Medulla oblongata (tissue), 1 donor: ENCODE measurements around the gene AGXT.

Source experiments
- DNase-seq: peaks from one replicate; pipeline ENCODE4 v3.0.0-alpha.2; 2015; ENCODE audit errors: extremely low spot score

The AGXT gene

DNA sequence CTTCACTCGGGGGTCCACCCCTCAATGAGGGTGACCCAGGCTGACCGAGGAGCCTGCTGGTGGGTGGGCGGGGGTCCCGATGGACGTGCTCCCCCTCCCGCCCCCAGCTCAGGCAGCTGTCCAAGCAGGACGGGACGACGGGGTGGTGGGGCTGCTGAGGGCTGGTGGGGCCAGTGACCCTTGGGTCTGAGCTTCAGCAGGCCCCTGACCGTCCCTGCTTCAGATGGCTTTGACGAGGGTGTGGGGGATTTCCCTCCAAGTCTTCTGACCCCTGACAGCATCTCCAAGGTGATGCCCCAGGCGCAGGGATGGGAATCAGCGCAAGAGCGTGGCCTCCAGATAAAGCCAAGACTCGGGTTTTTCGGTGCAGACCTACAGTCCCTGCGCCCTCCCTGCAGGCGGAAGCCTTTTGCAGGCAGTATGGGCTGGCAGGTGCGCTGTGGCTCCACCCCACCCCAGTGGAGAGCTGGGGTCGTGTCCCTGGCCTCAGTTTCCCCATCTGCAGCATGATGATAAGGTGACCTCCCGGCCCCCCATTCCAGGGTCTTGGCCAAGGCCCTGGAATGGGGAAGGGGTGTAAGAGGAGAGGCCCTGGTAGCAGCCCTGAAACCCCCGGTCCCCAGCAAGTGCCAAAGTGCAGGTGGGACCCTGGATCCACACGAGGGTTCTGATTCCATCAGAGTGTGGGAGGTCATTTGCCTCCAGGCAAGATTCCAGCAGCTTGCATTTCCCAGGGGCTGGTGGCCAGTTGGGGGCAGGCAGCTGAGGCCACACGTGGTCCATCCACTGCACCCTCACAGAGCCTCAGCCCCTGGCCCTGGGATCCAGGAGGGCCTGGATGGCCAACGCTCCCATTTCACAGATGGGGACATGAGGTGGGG lies 46.3 kb downstream of the AGXT start:
- DNase-seq: no peak

DNA sequence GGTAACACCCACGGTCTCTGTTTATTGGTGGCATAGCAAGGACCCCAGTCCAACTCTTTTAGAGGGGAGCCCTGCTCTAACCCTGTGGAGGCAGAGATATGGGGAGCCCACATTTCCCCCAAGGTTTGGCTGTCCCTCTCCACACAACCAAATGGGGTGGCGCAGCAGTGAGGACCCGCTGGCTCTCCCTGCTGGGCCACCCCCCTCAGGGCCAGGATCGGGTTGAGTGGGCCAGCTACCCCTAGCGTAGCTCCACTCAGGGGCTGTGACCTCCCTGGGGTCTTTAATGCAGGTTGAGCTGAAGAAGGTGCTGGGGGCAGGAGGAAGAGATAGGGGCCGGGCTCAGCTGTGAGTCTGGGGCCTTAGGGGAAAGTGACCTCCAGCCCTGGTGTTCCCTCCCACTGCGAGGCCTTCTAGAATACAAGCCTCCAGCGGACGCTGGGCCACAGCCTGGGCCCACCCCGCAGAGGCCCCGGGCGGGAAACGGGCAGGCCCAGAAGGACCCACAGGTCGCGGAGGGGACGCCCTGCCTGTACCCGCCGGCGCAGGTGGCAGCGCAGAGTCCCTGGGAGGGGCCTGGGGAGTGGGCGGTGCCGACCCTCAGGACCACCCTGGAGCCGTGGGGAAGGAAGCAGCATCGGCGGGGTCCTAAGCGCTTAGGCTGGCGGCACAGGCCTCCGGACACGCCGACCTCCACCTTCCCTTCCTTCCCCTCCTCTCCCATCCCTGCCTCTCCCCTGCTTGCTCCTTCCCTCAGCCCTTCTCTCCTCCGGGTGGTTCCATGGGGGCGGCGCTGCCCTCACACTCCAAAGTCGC lies 47.1 kb downstream of the AGXT start:
- DNase-seq: no peak

DNA sequence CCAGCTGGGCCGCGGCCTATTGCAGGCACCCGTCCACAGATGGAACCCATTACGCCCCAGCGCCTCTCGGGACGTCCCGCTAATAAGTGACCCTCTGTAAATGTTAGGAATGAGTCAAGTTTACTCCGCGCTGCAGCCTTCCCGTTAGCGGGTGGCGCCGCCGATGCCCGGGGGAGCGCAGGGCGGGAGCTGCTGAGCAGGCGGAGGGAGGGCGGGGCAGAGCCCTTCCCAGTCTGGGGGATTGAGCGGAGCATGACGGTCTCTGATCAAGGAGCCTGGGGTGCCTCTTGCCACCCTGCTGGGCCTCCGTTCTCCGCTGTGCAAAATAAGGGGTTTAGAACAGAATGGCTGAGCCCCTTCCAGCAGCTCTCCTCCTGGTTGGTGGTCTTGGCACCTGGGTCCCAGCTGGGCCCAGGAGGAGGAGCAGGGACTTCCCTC lies 48.0 kb downstream of the AGXT start:
- DNase-seq: no peak

DNA sequence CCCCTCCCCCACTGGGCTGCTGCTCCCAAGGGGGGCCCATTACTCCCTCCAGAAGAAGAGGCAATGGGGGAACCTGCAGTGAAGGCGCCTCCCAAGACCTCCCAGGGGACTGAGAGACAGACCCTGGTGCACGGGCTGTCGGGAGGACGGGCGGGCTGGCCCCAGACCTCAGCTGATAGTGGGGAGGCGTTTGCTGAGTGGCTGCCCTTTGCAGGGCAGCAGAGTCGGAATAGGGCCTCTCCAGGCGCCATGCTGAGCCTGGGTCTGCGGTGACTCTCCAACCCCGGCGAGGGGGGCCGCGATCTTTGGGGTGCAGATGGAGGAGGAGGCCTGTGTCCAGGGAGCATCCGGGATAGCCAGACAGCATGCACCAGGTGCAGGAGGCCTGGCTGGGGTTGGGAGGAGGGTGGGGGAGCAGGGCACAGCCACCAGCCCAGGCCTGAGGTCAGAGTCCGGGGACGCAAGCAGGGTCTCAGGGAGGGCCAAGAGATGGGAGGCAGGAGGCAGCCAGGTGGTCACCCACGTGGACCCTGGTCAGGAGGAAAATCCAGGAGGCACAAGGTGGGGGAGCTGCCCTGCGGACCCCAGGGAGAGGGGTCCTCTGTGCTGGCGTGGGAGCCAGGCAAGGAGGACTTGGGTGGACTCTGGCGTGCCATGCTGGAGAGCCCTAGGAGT lies 48.5 kb downstream of the AGXT start:
- no peak for DNase-seq

DNA sequence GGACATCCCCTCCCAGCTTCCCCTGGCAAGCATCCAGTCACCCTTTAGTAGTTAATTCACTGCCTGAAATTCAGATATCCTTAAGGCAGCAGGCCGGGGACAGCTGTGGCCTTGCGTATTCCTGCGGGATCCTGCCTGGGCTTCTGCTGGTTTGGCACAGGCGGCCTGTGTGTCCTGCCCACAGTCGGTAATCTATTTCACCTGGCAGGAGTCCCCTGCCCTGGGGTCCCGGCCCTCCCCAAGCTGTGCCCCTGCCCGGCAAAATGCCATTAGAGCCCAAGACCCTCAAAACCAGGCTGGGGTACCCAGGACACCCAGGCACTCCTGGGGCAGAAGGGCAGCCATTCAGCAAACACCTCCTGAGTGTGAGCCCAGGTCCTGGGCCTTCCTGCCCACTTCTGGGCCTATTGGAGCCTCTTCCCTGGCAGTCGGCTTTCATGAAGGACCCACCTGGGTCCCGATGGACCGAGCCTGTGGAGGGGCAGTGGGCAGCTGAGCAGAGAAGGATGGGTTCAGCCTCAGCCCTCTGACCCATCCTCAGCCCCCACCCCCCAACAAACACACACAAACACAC lies 49.1 kb downstream of the AGXT start:
- DNase-seq: no peak

DNA sequence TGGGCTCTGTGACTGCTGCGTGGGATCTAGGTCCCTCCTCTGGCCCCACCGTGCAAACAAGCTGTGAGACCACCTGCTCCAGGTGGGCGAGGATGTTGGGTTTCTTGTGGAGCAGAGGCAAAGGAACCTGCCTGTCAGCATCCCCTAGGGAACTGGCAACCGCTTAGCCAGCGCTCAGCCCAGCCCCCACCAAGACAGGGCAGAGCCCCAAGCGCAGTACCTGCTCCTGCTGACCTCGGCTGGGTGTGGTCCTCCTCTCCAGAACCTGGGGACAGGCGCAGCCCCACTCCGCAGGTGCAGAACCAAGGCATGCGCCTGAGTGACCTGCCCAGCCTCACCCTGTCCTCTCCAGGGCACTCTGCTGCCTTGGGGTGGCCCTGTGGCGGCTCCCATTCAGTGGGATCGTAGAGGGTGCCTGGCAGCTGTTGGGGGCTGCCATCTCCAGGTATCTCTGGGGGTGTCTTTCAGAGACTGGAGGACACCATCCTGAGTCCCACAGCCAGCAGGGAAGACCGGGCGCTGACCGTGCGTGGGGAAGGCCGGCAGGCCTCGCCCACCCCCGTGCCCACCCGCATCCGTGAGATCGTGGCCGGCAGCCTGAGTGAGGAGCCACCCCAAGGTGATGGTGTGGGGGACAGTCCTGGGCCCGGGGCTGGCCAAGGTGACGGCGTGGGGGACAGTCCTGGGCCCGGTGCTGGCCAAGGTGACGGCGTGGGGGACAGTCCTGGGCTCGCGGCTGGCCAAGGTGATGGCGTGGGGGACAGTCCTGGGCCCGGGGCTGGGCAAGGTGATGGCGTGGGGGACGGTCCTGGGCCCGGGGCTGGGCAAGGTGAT lies 49.9 kb downstream of the AGXT start:
- no peak for DNase-seq

DNA sequence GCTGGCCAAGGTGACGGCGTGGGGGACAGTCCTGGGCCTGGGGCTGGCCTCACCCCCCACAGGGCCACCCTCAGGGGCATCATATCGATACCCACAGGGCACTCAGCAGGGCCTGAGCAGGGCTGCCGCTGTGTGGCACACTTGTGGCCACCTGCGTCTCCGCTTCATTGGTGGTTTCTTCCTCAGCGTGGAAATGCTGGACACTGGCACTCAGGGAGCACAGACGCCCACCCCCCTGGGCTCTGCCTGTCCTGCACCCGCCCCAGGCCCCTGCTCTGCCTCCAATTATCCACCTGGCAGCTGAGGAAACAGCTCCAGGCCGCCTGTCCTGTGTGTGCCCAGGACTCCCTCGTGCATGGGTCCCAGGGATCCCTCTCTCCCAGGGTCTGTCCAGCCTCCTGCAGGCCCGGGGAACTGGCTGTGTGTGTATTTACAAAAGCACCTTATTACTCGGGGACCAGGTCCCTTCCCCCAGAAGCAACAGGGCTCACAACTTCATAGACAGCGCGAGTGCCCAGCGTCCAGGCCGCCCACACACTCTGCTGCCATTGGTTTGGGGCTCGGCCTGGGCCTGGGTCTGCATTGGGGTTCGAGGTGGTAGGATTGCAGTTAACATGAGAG lies 50.6 kb downstream of the AGXT start:
- DNase-seq: no peak

DNA sequence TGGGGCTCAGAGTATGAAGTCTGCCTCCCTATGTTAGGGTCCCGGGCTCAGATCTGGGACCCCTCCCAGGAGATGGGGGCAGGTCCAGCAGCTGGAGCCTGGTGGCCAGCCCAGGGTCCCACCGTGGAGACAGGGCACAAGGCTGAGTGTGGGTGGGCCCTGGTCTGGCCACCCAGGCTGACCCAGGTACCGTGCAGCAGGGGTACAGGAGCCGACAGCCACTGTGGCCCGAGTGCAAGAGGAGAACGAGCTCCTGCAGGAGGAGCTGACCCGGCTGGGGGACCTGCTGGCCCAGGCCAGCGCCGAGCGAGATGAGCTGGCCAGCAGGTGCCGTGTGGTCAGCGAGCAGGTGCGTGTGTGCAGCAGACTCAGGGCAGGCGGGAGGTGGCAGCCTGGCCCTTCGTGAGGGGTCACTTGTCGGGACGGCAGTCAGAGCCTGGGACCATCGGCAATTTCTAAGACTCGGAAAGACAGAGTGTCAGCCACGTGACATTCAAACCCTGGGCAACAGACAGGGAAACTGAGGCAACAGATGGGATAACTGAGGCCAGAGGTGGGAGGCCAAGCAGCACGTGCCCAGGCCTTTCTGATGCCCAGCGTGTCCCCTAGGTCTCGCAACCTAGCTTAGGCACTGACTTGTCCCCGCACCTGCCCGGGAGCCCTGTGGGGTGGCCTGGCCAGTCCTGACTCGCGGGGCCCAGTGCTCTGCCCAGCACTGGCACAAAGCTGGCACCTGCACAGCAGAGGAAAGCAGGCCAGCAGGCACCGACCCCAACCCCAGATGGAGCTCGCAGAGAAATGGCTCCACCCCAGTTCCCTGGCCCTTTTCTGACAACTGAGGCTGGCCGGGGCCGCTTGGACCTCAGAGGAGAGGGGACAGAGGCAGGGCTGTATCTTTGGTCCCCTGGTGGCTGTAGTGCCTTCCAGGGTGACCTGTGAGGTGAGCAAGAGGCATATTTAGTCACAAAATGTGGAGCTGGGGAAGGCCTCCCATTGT lies 51.5 kb downstream of the AGXT start:
- no peak for DNase-seq

DNA sequence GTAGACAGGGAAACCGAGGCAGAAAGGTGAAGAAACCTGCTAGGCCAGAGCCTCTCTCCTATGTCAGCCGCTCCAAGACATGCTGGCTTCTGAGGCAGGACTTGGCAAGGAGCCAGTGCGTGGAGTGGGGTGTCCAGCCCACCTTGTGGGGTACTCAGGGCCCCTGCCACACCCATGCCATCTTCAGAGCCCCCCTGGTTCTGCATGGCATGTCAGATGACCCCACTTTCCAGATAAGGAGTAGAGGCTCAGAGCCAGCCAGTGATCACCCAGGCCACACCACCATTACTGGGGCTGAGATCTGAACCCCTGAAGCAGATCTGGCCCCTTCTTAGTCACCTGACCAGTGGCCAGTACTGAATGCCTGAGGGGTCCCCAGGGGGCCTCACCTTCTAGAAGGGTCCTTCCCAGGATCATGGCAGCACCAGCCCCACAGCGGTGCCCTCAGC lies 52.2 kb downstream of the AGXT start:
- no peak for DNase-seq

DNA sequence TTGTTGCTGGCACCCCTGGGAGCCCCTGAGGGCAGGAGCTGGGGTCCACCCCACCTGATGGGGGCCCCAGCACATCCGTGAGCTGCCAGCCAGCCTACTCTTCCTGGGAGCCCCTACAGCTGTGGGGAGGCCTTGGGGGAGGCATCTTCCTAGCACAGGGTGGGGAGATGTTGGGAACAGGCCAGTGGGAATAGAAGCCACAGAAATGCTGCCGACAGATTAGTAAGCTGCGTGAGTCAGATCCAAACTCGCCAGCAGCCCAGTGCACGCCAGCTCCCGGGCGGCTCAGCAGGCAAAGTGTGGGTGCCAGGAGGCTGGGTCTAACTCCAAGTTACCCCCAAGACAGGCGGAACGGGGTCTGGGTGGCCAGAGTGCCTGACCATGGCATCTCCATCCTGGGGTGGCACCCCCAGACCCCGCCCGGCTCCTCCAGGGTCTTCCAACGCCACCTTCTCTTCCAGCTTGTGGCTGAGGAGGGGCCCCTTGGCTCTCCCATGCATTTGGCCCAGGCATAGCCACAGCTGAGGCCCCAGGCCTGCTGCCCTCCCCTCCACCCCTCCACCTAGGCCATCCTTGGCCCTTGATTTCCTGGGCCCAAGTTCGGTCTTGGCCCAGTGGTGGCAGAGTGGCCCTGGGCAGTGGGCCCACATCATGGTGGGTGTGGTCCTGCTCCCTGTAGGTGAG lies 52.8 kb downstream of the AGXT start:
- no peak for DNase-seq

DNA sequence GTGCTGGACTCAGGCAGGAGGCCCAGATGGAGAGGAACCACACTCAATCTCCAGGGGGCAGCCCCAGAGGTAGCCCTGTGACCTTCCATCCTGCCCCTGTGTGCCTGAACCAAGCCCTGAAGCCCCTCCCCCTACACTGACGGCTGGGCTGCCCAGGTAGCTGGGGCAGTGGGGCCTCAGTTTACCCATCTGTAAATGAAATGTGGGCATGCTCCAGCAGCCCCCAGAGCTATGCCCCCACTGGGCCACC lies 53.3 kb downstream of the AGXT start:
- no peak for DNase-seq

DNA sequence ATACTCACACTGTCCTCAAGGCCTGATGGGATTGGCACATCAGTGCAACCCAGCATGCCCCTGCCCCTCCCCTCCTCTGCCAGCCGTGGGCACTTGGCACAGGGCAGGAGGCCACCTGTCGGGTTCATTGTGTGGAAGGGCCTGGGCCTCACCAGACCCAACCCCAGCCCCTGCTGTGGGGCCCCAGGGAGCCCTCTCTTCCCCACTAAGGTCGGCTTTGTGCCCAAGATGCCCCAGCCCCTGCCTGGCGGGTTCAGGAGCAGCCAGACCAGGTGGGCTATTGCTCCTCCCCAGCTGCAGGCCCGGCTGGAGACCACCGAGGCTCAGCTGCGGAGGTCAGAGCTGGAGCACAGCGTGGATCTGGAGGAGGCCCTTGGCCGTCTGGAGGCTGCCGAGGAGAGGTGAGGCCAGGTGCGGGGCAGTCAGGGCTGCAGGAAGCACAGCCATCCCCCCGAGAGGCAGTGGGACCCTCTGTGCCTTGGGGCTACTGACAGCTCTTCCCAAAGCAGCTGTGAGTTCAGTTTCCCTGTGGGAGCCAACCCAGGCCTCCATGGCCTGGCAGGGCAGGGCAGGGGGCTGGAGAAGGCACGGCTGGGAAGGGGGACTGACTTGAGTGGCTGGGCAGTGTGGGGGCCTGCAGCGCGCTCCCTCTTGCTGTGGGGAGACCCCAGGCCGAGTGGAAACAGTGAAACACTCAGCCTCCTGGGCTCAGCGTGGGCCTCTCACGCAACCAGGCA lies 53.8 kb downstream of the AGXT start:
- no peak for DNase-seq

DNA sequence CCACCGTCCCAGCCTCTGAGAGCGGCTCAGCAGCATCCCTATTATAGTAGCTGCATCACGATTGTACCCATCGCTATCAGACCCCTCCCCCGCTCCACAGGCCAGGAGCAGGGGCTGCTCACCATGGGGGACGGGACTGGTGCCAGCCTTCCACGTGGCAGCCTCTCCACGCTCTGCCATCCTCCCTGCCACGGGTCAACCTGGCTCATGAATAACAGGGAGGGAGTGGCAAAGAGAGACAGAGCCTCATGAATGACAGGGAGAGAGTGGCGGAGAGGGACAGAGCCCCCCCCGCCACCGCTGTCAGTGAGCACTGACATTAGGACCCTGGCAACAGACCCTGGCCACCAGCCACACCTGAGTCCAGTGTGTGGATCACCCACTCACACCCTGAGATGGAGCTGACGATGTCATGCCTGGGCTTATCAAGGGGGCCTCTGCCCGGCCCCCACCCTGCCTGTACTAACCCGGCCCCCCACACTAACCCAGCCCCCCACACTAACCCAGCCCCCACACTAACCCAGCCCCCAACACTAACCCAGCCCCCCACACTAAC lies 54.4 kb downstream of the AGXT start:
- no peak for DNase-seq

DNA sequence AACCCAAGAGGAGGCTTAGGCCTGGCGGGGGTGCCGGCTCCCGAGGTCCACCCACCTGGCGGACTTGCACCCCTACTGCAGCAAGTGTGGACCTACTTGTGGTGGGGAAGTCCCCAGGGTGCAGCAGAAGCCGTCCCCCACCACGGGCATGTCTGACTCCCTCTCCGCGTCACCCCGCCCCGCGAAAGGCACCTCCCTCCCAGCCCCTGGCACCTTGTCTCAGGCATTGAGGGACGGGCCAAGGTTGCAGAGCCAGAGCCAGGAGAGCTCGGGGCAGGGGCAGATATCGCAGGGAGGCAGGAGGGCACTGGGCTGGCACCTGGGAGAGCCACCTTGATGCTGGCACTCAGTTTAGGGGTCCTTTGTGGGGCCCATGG lies 56.6 kb downstream of the AGXT start:
- DNase-seq: no peak

DNA sequence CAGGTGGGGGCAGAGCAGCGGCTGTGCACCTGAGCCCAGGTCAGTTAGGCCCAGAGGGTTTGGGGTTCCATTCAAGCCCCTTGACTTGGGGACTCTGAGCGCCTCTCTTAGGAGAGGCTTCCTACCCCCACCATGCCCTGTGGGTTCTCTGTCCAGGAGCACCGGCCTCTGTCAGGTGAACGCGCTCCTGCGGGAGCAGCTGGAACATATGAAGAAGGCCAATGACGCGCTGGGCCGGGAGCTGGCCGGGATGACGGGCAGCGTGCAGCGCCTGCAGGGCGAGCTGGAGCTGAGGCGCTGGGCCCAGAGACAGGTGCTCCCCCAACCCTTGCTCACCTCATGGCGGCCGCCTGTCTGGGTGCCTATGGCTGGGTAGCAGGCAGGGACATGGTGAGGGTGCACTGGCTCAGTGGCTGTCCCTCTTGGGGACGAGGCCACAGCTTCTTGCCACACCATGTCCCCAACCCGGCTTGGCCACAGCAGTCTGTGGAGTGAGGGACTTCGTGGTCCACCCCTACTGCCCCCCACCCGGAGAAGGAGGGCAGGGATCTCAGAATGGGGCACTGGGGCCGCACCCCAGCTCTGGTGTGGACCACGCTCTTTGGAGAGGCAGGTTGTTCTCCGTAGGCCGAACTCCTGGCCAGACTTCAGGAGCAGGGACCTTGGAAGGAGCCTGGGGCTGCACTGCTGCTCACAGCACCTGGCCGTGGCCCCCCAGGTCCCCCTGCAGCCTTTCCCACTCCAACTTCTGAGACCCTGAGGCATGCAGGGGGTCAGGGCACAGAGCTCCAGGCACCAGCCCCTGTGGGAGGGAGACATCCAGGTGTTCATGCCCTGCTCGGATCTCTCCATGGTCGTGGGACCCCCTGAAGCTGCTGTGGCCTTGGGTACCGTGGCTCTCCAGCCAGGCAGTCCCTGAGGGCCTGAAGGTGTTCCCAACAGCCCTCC lies 57.2 kb downstream of the AGXT start:
- no peak for DNase-seq

DNA sequence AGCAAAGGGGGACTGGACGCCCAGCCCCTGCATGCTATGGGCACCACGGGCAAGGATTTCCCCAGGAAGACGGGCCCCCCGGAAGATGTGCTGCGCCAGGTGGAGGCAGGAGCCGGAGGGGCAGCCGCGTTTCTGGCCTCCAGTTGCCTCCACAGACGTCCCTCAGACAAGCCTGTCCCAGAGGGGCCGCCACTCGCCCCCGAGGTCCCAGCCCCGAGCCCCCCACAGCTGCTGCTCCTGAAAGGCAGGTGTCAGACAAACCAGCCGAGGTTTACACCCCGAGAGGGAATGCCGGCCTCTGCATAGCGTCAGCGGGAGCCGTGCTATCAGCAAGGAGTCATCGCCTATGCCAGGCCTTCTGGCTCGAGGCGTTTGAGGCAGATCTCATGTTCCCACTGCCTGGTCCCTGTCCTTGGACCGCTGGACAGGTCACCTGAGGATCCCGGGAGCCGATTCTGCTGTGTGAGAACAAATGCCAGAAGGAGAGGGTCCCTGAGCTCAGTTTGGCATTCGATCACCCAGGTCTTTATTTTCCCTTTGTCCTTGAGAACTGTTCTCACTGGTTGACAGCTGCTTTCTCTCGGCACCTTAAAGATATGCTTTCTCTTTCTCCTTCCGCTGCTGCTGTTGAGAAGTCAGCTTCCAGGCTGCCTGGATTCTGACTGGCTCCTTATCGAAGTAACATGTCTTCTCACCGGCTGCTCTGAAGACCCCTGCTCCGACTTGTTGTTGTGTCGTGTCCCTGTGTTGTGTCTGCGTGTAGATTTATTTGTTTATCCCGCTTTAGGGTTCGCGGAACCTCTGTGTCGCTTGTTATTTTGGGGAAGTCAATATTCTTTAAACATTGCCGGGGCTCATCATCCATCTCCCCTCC lies 58.1 kb downstream of the AGXT start:
- DNase-seq: no peak
